Measurements from ENCODE around the gene CAMK1G. TPM values are rescaled to one million over a fixed set of nuclear protein-coding genes. Genes with fewer than 3 reads are reported as not detected.
A peak's percentile ranks its signal among the peaks of the same experiment; 100 is the strongest.

Gene CAMK1G
- total and polyA plus RNA-seq, 2 donors (not counting 1 experiment from before 2014, with no cell fraction given) = not detected

- peaks cover 19% of the 10 kb centered on the region for H3K27me3 Mint-ChIP-seq
- ATAC-seq (ENCODE audit: low read depth) (no peak), DNase-seq (no peak)
- CTCF ChIA-PET = no interaction called here
- no peak overlapping the region for H3K27ac Mint-ChIP-seq
- TF ChIP-seq EZH2 (IDR thresholded peaks at IDR 0.05; ENCODE audit: borderline replicate concordance, insufficient read depth, low read depth, low read length, poor library complexity, severe bottlenecking) = no peak
- no peak for TF ChIP-seq CTCF (IDR thresholded peaks at IDR 0.05)
- no peak overlapping the region for H2AFZ ChIP-seq (ENCODE audit: insufficient read depth, low read depth, low read length, poor library complexity, severe bottlenecking)
- no peaks in the 10 kb centered on the region for H3K36me3 ChIP-seq (replicated peaks in 1 of 2; ENCODE audit: control extremely low read depth in 1 of 2, control insufficient read depth in 1 of 2, extremely low read depth in 1 of 2, insufficient read depth in 2 of 2, low read length in 1 of 2)
- H3K4me2 ChIP-seq (replicated peaks; ENCODE audit: low read depth, low read length, poor library complexity, severe bottlenecking) = no peak overlapping the region
- POLR2A ChIA-PET = no interaction called here
- WGBS (ENCODE audit: insufficient coverage) = 93% methylated on average over 5 of the region's 9 CpGs
- H3K9me3 ChIP-seq (ENCODE audit: control extremely low read depth in 1 of 3, control insufficient read depth in 2 of 3, insufficient read depth in 1 of 3, low read length in 2 of 3) = no peaks in the 10 kb centered on the region
- H3K9ac ChIP-seq (ENCODE audit: low read length) = no peak overlapping the region
- no peaks in the 10 kb centered on the region for H4K20me1 ChIP-seq (ENCODE audit: control insufficient read depth, insufficient read depth, low read length, poor library complexity, severe bottlenecking)
- no peaks in the 10 kb centered on the region for H3K79me2 ChIP-seq (ENCODE audit: control insufficient read depth, insufficient read depth, low read length)
- H3K27ac ChIP-seq (ENCODE audit: low read length in 2 of 2) = no peak overlapping the region
- no peak overlapping the region for H3K4me3 Mint-ChIP-seq
- peaks cover 6% of the 10 kb centered on the region for H3K4me1 Mint-ChIP-seq
- no peak overlapping the region for H3K4me3 ChIP-seq (ENCODE audit: control extremely low read depth in 1 of 5, extremely low read depth in 1 of 5, insufficient read depth in 1 of 5, low read depth in 2 of 5, low read length in 4 of 5)
- intact Hi-C loops (cut with micrococcal nuclease) = no loop called here
- H3K4me1 ChIP-seq (ENCODE audit: control insufficient read depth in 2 of 2, insufficient read depth in 2 of 2, low read length in 2 of 2) = peaks cover 5% of the 10 kb centered on the region in 2 donors
- H3K9me3 Mint-ChIP-seq (ENCODE audit: insufficient read depth) = no peaks in the 10 kb centered on the region
- H3K27me3 ChIP-seq (replicated peaks in 1 of 4; ENCODE audit: control extremely low read depth in 1 of 4, control insufficient read depth in 3 of 4, insufficient read depth in 4 of 4, low read length in 3 of 4) = peaks cover 0 to 8% (median 0%) of the 10 kb centered on the region in 4 experiments
Measured at GRCh38 chr1:209655411-209656231, 72.1 kb downstream of the CAMK1G start.

GRCh38 chr1:209657140-209657879, 73.8 kb downstream of the CAMK1G start:
- Histone ChIP-seq H3K4me1 (ENCODE audit: control insufficient read depth in 2 of 2, insufficient read depth in 2 of 2, low read length in 2 of 2) (peaks cover 5% of the 10 kb centered on the region in 2 donors), H3K27ac (ENCODE audit: low read length in 2 of 2) (no peak overlapping the region), H4K20me1 (ENCODE audit: control insufficient read depth, insufficient read depth, low read length, poor library complexity, severe bottlenecking) (no peaks in the 10 kb centered on the region), H3K9me3 (ENCODE audit: control extremely low read depth in 1 of 3, control insufficient read depth in 2 of 3, insufficient read depth in 1 of 3, low read length in 2 of 3) (no peaks in the 10 kb centered on the region), H3K27me3 (replicated peaks in 1 of 4; ENCODE audit: control extremely low read depth in 1 of 4, control insufficient read depth in 3 of 4, insufficient read depth in 4 of 4, low read length in 3 of 4) (peaks cover 0 to 8% (median 0%) of the 10 kb centered on the region in 4 experiments), H3K9ac (ENCODE audit: low read length) (no peak overlapping the region), H3K4me3 (ENCODE audit: control extremely low read depth in 1 of 5, extremely low read depth in 1 of 5, insufficient read depth in 1 of 5, low read depth in 2 of 5, low read length in 4 of 5) (no peak overlapping the region), H3K36me3 (replicated peaks in 1 of 2; ENCODE audit: control extremely low read depth in 1 of 2, control insufficient read depth in 1 of 2, extremely low read depth in 1 of 2, insufficient read depth in 2 of 2, low read length in 1 of 2) (no peaks in the 10 kb centered on the region), H3K79me2 (ENCODE audit: control insufficient read depth, insufficient read depth, low read length) (no peaks in the 10 kb centered on the region), H3K4me2 (replicated peaks; ENCODE audit: low read depth, low read length, poor library complexity, severe bottlenecking) (no peak overlapping the region), H2AFZ (ENCODE audit: insufficient read depth, low read depth, low read length, poor library complexity, severe bottlenecking) (no peak overlapping the region)
- Mint-ChIP-seq H3K27me3 (peaks cover 19% of the 10 kb centered on the region), H3K4me1 (peaks cover 6% of the 10 kb centered on the region), H3K4me3 (no peak overlapping the region), H3K27ac (no peak overlapping the region), H3K9me3 (ENCODE audit: insufficient read depth) (no peaks in the 10 kb centered on the region)
- WGBS (ENCODE audit: insufficient coverage) = 69% methylated on average over 9 of the region's 9 CpGs
- DNase-seq (peak; percentile 9), ATAC-seq (ENCODE audit: low read depth) (no peak)
- CTCF ChIA-PET = no interaction called here
- POLR2A ChIA-PET = no interaction called here
- intact Hi-C loops (cut with micrococcal nuclease) = no loop called here
- TF ChIP-seq CTCF (IDR thresholded peaks at IDR 0.05) (no peak), EZH2 (IDR thresholded peaks at IDR 0.05; ENCODE audit: borderline replicate concordance, insufficient read depth, low read depth, low read length, poor library complexity, severe bottlenecking) (no peak)
